HG02885 (cell line): Measurements from ENCODE around the gene CEP164.
"Not testable (repeated sequence)": the region's sequence is repeated elsewhere in the genome, so short reads cannot be mapped to it uniquely, and the experiment has no call there.

ENCODE experiments used
- ATAC-seq: cut with Tn5 transposase; IDR thresholded peaks from one replicate; pipeline ENCODE4 v1.9.1; 2021; ENCODE audit warnings: mild to moderate bottlenecking; ENCODE audit not compliant: unreplicated experiment, poor library complexity

CEP164 gene

GRCh38 chr11:117303646-117304315 lies 23.9 kb upstream of the CEP164 start:
- ATAC-seq, result no peak

GRCh38 chr11:117305145-117305544 lies 22.5 kb upstream of the CEP164 start:
- no peak for ATAC-seq

- ATAC-seq, result no peak
Observed at GRCh38 chr11:117309310-117309709, 18.3 kb upstream of the CEP164 start.

GRCh38 chr11:117313091-117313490 lies 14.6 kb upstream of the CEP164 start:
- ATAC-seq, result no peak

- ATAC-seq, result no peak
Observed at GRCh38 chr11:117313828-117314768, 13.6 kb upstream of the CEP164 start.

- ATAC-seq, result no peak
Observed at GRCh38 chr11:117314840-117315239, 12.8 kb upstream of the CEP164 start.

GRCh38 chr11:117315285-117316196 lies 12.1 kb upstream of the CEP164 start:
- no peak for ATAC-seq

GRCh38 chr11:117316197-117316961 lies 11.3 kb upstream of the CEP164 start, which contains the start of gene BACE1:
Gene BACE1, minus strand, starts transcription at chr11:117316256. Its CDS starts 461 bp downstream, at chr11:117315795.
- ATAC-seq, result no peak

- ATAC-seq, result no peak
Observed at GRCh38 chr11:117318738-117319137, 8.9 kb upstream of the CEP164 start.

- no peak for ATAC-seq
Observed at GRCh38 chr11:117319214-117319840, 8.3 kb upstream of the CEP164 start.

- not testable (repeated sequence) for ATAC-seq
Observed at GRCh38 chr11:117327255-117327566, 443 bp upstream of the CEP164 start.

GRCh38 chr11:117328375-117329010 lies 839 bp downstream of the CEP164 start:
- ATAC-seq, result peak; percentile 10

- ATAC-seq, result no peak
Observed at GRCh38 chr11:117332843-117333242, 5.2 kb downstream of the CEP164 start.

GRCh38 chr11:117333917-117334316 lies 6.3 kb downstream of the CEP164 start:
- no peak for ATAC-seq

GRCh38 chr11:117334896-117335295 lies 7.2 kb downstream of the CEP164 start:
- no peak for ATAC-seq

- no peak for ATAC-seq
Observed at GRCh38 chr11:117335399-117335798, 7.7 kb downstream of the CEP164 start.

- no peak for ATAC-seq
Observed at GRCh38 chr11:117337076-117337475, 9.4 kb downstream of the CEP164 start.

- ATAC-seq, result no peak
Observed at GRCh38 chr11:117345039-117345438, 17.4 kb downstream of the CEP164 start.

- ATAC-seq, result no peak
Observed at GRCh38 chr11:117354550-117354949, 26.9 kb downstream of the CEP164 start.
